K562 (cell line): ENCODE data around the gene SMIM30. TPM values are rescaled to one million over a fixed set of nuclear protein-coding genes. Genes with fewer than 3 reads are reported as not detected.

Experiments
- ATAC-seq: fragments of 200-7000 bp; cut with Tn5 transposase; 3 replicates; pipeline ENCODE4 v1.9.1; 2020; ENCODE audit warnings: moderate library complexity
- BruUV-seq: library from RNA; stranded (reverse); fragments of 400-500 nt; replicated peaks from 2 replicates; lab custom pipeline; 2021; lab: Mats Ljungman, UMichigan
- CTCF ChIA-PET: fragments of 300-600 bp; formaldehyde crosslinking; extraction: SDS; loops from one replicate; lab custom pipeline; 2021; ENCODE audit warnings: low intra/inter-chr PET ratio; lab: Yijun Ruan, JAX
- POLR2A ChIA-PET: fragments of 300-600, 350-650 bp; sonication (Branson Sonifier 250); formaldehyde crosslinking; extraction: SDS; loops from one replicate; lab custom pipeline; 2021; ENCODE audit warnings: antibody characterized with exemption, inconsistent platforms; lab: Yijun Ruan, JAX
- DNase-seq, 4 experiments: peaks; one replicate each; pipeline versions ENCODE4 v3.0.0 to v3.0.0-alpha.2; 2011 to 2018; ENCODE audit warnings: low spot score in 3 of 4, mixed read lengths in 3 of 4; ENCODE audit errors: extremely low read depth in 1 of 4
- FAIRE-seq: peaks from 2 replicates; lab custom pipeline; 2011; peaks lifted over from hg19 to GRCh38; lab: Jason Lieb, UNC
- H2AFZ ChIP-seq: 2 replicates; pipeline ENCODE4 v1.6.0; 2011; ENCODE audit warnings: low read depth, low read length, control low read depth, inconsistent platforms
- H3K27ac ChIP-seq: fragments of 200-600 bp; 3 replicates; pipeline ENCODE4 v1.8.0; 2011; ENCODE audit warnings: low read depth, mild to moderate bottlenecking, control low read depth, inconsistent platforms, low read length, moderate library complexity, mixed read lengths; ENCODE audit errors: extremely low read depth
- H3K27me3 ChIP-seq, 2 experiments: fragments of 300-600 bp in 1 of 2; 2 replicates in 1 of 2; 3 replicates in 1 of 2; pipeline versions ENCODE4 v1.6.0 to v1.8.0; 2011; ENCODE audit warnings: inconsistent platforms in 2 of 2, low read length in 2 of 2, mild to moderate bottlenecking in 1 of 2, mixed read lengths in 1 of 2, moderate library complexity in 1 of 2; ENCODE audit not compliant: control insufficient read depth in 2 of 2, insufficient read depth in 2 of 2
- H3K36me3 ChIP-seq: fragments of 300-600 bp; 3 replicates; pipeline ENCODE4 v1.8.0; 2011; ENCODE audit warnings: mild to moderate bottlenecking, low read length, inconsistent platforms; ENCODE audit not compliant: control insufficient read depth, insufficient read depth
- H3K4me1 ChIP-seq, 2 experiments: fragments of 200-600 bp in 1 of 2; replicated peaks in 1 of 2; 2 replicates in 1 of 2; 3 replicates in 1 of 2; pipeline versions ENCODE4 v1.5.1 to v1.8.0; 2011; ENCODE audit warnings: inconsistent platforms in 2 of 2, low read length in 2 of 2, mild to moderate bottlenecking in 1 of 2, mixed read lengths in 1 of 2, moderate library complexity in 1 of 2; ENCODE audit not compliant: control insufficient read depth in 2 of 2, insufficient read depth in 2 of 2
- H3K4me2 ChIP-seq: 2 replicates; pipeline ENCODE4 v1.6.1; 2011; ENCODE audit warnings: low read length, control low read depth, inconsistent platforms, mixed read lengths; ENCODE audit not compliant: insufficient read depth
- H3K4me3 ChIP-seq: fragments of 200-600 bp; sonication (generic), shearing (Covaris generic); 2 replicates; pipeline ENCODE4 v1.5.1; 2016; ENCODE audit warnings: control low read depth, inconsistent platforms
- H3K79me2 ChIP-seq: fragments of 200-600 bp; 3 replicates; pipeline ENCODE4 v1.8.0; 2011; ENCODE audit warnings: low read length, inconsistent platforms; ENCODE audit not compliant: control insufficient read depth, insufficient read depth
- H3K9ac ChIP-seq, 2 experiments: 2 replicates each; pipeline versions ENCODE4 v1.6.0 to v1.6.1; 2011; ENCODE audit warnings: low read depth in 2 of 2, low read length in 2 of 2, control low read depth in 1 of 2, inconsistent platforms in 1 of 2, mild to moderate bottlenecking in 1 of 2, mixed read lengths in 1 of 2; ENCODE audit not compliant: insufficient read depth in 1 of 2
- H3K9me1 ChIP-seq: one replicate; pipeline ENCODE4 v1.6.0; 2011; ENCODE audit warnings: inconsistent platforms, mild to moderate bottlenecking, low read length, moderate library complexity; ENCODE audit not compliant: control insufficient read depth, insufficient read depth
- H3K9me3 ChIP-seq: replicated peaks from 2 replicates; pipeline ENCODE4 v1.5.1; 2011; ENCODE audit warnings: low read depth, low read length, inconsistent platforms; ENCODE audit not compliant: control insufficient read depth, insufficient read depth
- H4K20me1 ChIP-seq: replicated peaks from 2 replicates; pipeline ENCODE4 v1.6.1; 2011; ENCODE audit warnings: low read length, inconsistent platforms, mixed read lengths; ENCODE audit not compliant: control insufficient read depth, insufficient read depth
- JUN ChIP-seq, 2 experiments: sonication (generic) in 1 of 2; formaldehyde crosslinking in 1 of 2; IDR thresholded peaks; 2 replicates each; pipeline versions ENCODE4 v1.6.1 to v1.8.0; 2012 to 2022; ENCODE audit warnings: borderline replicate concordance in 2 of 2, mild to moderate bottlenecking in 2 of 2, improper control_type of control experiment in 1 of 2, low read depth in 1 of 2, low read length in 1 of 2, missing genetic modification reagents in 1 of 2
- ZNF384 ChIP-seq: IDR thresholded peaks from 2 replicates; pipeline ENCODE4 v1.6.1; 2012; ENCODE audit warnings: low read depth, low read length, improper control_type of control experiment
- WGBS: fragments of 100-300 bp; shearing (Covaris generic); methylation state at CpG from one replicate; pipeline ENCODE4 v1.1.6; 2016; ENCODE audit warnings: low coverage, mixed read lengths; ENCODE audit not compliant: insufficient coverage; ENCODE audit errors: missing lambda C conversion rate; 5-methylcytosine and 5-hydroxymethylcytosine counted together
- in situ Hi-C: fragments of 300-500 bp; cut with MboI; formaldehyde crosslinking; loops from 4 replicates; pipeline ENCODE4 v1.15.0; 2018; ENCODE audit warnings: inconsistent platforms, mixed read lengths
- intact Hi-C: fragments of 100-400 bp; cut with micrococcal nuclease; formaldehyde crosslinking; loops from 2 replicates; pipeline ENCODE4 v1.14.2; 2022
- polyA plus RNA-seq, 8 experiments: library from polyadenylated mRNA; depleted of rRNA in 4 of 8; stranded (reverse) in 5 of 8; unstranded in 3 of 8; fragments of >200 nt; fragmentation: Nextera tagmentation in 2 of 8; fragmentation: Illumina TruSeq in 1 of 8; extraction: Ambion mirVana in 2 of 8; extraction: Trizol in 1 of 8; gene quantifications; 2 replicates each; pipeline versions ENCODE4 v1.2.1 to v1.2.3, GENCODE V29; 2011 to 2014; ENCODE audit warnings: inconsistent platforms in 1 of 8, missing spikeins in 1 of 8
- total RNA-seq, 7 experiments: library from RNA; depleted of rRNA in 6 of 7; stranded (reverse); fragments of >200 nt in 6 of 7; fragmentation: Illumina TruSeq in 2 of 7; extraction: Trizol in 2 of 7; gene quantifications; 2 replicates each; pipeline versions ENCODE4 v1.2.1 to v1.2.3, GENCODE V29; 2011 to 2021; ENCODE audit warnings: low replicate concordance in 1 of 7
- TF ChIP-seq, protein P1 (sequence below): fragments of 450-650 bp; formaldehyde crosslinking; IDR thresholded peaks from 2 replicates; pipeline ENCODE4 v1.4.0; 2020; ENCODE audit warnings: mild to moderate bottlenecking
- TF ChIP-seq, protein P2 (sequence below), 2 experiments: fragments of 150-350 bp in 1 of 2; IDR thresholded peaks; 2 replicates each; pipeline ENCODE4 v1.6.1; 2012 to 2016; ENCODE audit warnings: low read depth in 2 of 2, low read length in 2 of 2, mild to moderate bottlenecking in 1 of 2, moderate library complexity in 1 of 2

SMIM30 gene
- total and polyA plus RNA-seq, 9 of the 15 experiments (the other 6 are each of a cell fraction or from before 2014, with no cell fraction given): 161 to 891 (median 316) TPM

DNA sequence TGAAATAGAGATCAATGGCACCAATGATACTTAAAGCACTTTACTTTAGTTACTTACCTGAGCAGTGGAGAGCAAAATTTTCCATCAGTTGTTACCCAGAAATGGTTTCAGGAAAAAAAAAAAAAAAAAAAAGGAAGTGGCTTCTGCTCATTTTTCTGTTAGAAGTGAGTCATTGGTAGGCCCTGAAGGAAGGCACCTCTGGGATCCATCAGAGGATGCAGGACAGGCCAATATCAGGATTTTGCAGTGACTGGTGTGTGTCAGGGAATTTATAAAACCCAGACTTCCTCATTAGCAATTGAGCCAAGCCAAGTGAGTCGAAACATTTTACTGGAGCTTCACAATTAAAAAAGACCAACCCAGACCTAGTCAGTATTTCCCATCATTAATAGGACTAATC, 2.3 kb upstream of the SMIM30 start (continued):
- peak; percentile 45; the same call in 1 of the 2 replicates for TF ChIP-seq JUN (IDR thresholded peaks at IDR 0.05; ENCODE audit: borderline replicate concordance, low read depth, low read length)
- TF ChIP-seq JUN (CRISPR knock-in tag; IDR thresholded peaks at IDR 0.05; ENCODE audit: borderline replicate concordance): no peak
- peak; percentile 77 for TF ChIP-seq ZNF384

DNA sequence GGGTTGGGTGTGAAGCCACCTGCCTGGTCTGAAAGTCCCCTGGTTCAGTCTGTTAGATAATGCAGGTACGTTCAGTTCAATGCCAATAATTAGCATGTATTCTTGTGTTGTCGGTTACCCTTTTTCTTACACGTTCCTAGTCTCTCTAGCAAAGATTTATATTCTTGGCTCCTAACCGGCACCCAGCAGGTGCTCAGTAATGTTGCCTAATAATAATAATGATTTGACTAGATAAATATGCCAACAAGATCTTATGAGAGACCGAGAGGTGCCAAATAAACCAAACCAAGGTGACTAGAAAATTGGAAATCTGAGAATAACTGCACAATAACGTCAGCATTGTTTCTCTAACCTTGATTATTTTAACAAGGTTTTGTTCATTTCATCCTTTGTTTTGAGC, 1.1 kb upstream of the SMIM30 start:
- Histone ChIP-seq H2AFZ (peak overlapping the region; percentile 92), H3K4me1 (peaks cover 0 to 23% of the 10 kb centered on the region in 2 experiments; a peak in 3 of 5 replicates), H3K79me2 (peaks cover 14% of the 10 kb centered on the region), H3K27me3 (no peaks in the 10 kb centered on the region), H3K36me3 (peaks cover 29% of the 10 kb centered on the region), H3K9ac (no peak overlapping the region), H3K9me3 (no peaks in the 10 kb centered on the region), H4K20me1 (no peaks in the 10 kb centered on the region), H3K4me3 (no peak overlapping the region), H3K4me2 (peak overlapping the region; percentile 85; the same call in 1 of the 2 replicates), H3K27ac (no peak overlapping the region), H3K9me1 (no peaks in the 10 kb centered on the region)
- ATAC-seq: no peak
- no peak for FAIRE-seq
- CTCF ChIA-PET: no interaction called here
- intact Hi-C loops (loop anchor here (2.0 to 10.0 kb wide), 2 partner anchors 33 to 335 kb away; partner anchors contain the start of gene GPR85), in situ Hi-C loops (no loop called here)
- no peak for DNase-seq
- TF ChIP-seq, protein P1, sequence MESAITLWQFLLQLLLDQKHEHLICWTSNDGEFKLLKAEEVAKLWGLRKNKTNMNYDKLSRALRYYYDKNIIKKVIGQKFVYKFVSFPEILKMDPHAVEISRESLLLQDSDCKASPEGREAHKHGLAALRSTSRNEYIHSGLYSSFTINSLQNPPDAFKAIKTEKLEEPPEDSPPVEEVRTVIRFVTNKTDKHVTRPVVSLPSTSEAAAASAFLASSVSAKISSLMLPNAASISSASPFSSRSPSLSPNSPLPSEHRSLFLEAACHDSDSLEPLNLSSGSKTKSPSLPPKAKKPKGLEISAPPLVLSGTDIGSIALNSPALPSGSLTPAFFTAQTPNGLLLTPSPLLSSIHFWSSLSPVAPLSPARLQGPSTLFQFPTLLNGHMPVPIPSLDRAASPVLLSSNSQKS (CRISPR knock-in tag): 0 out of 2 replicates have a peak, but pooled peaks have one; percentile 64
- TF ChIP-seq, protein P2, sequence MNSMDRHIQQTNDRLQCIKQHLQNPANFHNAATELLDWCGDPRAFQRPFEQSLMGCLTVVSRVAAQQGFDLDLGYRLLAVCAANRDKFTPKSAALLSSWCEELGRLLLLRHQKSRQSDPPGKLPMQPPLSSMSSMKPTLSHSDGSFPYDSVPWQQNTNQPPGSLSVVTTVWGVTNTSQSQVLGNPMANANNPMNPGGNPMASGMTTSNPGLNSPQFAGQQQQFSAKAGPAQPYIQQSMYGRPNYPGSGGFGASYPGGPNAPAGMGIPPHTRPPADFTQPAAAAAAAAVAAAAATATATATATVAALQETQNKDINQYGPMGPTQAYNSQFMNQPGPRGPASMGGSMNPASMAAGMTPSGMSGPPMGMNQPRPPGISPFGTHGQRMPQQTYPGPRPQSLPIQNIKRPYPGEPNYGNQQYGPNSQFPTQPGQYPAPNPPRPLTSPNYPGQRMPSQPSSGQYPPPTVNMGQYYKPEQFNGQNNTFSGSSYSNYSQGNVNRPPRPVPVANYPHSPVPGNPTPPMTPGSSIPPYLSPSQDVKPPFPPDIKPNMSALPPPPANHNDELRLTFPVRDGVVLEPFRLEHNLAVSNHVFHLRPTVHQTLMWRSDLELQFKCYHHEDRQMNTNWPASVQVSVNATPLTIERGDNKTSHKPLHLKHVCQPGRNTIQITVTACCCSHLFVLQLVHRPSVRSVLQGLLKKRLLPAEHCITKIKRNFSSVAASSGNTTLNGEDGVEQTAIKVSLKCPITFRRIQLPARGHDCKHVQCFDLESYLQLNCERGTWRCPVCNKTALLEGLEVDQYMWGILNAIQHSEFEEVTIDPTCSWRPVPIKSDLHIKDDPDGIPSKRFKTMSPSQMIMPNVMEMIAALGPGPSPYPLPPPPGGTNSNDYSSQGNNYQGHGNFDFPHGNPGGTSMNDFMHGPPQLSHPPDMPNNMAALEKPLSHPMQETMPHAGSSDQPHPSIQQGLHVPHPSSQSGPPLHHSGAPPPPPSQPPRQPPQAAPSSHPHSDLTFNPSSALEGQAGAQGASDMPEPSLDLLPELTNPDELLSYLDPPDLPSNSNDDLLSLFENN (IDR thresholded peaks at IDR 0.05; ENCODE audit: low read depth in 2 of 2, low read length in 2 of 2): no peak
- POLR2A ChIA-PET: interaction anchor here (0.9 to 1.6 kb wide), 3 partner anchors 10 to 33 kb away, joined by 3 to 4 read pairs (median 3); no protein-coding TSS in a partner anchor
- 70% methylated on average over 6 of the region's 6 CpGs for WGBS
- no TSS peak for BruUV-seq
